ENCODE measurements around the gene KCNQ2. TPM values are rescaled to one million over a fixed set of nuclear protein-coding genes. Genes with fewer than 3 reads are reported as not detected.

KCNQ2 gene
- total RNA-seq, 2 donors from 2014 or later = 0.33 TPM; not detected in 1

DNA sequence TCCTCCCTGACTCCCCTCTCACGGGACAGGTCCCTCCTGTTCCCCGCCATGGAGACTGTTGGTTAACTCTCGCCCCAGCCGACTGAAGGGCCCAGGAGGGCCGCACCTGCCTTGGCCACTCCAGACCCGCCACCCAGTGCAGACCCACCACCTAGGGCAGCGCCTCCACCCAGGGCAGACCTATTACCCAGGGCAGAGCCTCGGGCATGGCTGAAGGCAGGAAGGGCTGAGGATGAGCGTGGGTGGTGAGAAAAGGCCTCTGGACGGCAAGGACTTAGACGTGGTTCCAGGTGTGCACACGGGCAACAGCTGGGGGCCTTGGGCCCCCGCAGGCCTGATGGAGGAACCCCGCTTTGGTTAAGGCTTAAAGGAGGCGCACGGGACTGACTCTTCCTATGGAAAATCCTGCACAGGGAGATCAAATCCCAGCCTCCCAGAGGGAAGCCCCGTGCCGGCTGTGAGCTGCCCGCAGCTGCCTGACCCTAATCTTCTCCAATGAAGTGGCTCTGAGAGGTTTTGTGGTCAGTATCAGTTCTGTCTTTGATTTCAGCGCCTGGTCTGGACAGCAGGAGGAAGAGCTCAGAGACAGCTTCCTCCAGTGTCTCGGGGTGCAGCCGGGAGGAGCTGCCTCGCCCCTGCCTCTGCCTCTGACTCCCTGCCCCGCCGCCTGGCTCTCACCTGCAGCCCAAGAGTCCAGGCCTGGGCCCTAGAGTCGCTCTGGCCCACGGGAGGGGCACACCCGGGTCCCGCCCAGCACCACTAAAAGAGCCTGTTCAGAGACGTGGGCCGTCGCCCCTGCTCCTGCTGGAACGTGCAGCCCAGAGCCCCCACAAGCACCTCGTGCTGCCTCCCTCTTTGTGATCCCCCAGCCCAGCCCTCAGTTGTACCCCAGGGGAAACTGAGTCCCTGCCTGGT is 99.2 kb downstream of the KCNQ2 start:
- Mint-ChIP-seq H3K27ac (peak overlapping the region in 1 of 2 donors; percentile 14), H3K9me3 (no peaks in the 10 kb centered on the region), H3K36me3 (no peaks in the 10 kb centered on the region)
- no peak for DNase-seq (ENCODE audit: low spot score in 2 of 2)
- ATAC-seq = no peak

DNA sequence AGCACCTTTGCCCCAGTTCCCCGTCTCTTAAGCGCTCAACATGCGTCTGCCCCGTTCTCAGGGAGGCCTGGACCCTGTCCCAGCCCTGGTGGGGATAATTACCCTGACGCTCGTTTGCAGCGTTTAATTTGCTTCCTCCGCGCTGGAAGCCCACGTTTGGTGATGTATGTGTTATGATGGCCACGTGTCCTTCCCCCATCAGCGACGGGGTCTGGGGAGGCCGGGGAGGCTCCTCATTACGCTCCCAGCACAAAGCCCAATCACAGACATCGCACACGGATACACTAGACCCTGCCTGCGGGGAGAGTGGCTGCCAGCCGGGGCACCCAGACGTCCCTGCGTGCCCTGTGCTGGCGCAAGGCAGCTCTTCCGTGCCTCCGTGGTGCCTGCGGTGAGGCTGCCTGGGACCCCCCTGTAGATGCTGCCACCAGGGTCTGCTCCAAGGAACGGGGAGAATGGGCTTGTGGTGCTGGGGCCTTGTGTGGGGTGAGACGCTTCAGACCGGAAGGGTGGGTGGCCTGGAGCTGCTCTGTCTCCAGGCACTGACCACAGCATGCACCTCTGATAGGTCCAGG is 101.1 kb downstream of the KCNQ2 start:
- no peaks in the 10 kb centered on the region for H3K36me3 Mint-ChIP-seq
- H3K27ac Mint-ChIP-seq = no peak overlapping the region
- DNase-seq (ENCODE audit: low spot score in 2 of 2) (no peak), ATAC-seq (no peak)
- no peaks in the 10 kb centered on the region for H3K9me3 Mint-ChIP-seq

DNA sequence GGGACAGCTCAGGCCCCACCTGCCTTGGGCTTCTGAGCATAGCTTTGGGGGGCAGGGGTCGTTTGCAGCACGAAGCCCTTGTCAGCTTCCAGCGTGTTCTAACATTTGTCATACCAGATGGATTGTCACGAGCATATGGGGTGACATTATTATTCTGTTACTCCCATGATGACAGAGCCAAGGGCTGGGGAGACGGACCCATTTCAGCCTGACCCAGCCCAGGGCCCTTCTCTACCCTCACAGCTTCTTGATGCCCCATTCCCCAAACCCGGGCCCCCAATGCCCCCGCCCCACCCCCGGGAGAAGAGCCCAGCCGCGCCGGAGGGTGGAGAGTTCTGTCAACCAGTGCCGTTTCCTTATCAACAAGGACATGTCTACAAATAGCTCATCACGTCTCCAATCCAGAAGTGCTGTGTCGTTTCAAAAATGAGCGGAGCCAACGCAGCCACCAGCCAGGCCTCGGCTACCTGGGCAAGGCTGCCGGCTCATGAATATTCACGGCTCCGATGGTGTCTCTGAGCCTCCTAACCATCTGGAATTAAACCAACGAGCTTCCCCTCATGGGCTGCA is 101.8 kb downstream of the KCNQ2 start:
- no peaks in the 10 kb centered on the region for H3K36me3 Mint-ChIP-seq
- H3K27ac Mint-ChIP-seq = no peak overlapping the region
- no peaks in the 10 kb centered on the region for H3K9me3 Mint-ChIP-seq
- ATAC-seq (no peak), DNase-seq (ENCODE audit: low spot score in 2 of 2) (no peak)

DNA sequence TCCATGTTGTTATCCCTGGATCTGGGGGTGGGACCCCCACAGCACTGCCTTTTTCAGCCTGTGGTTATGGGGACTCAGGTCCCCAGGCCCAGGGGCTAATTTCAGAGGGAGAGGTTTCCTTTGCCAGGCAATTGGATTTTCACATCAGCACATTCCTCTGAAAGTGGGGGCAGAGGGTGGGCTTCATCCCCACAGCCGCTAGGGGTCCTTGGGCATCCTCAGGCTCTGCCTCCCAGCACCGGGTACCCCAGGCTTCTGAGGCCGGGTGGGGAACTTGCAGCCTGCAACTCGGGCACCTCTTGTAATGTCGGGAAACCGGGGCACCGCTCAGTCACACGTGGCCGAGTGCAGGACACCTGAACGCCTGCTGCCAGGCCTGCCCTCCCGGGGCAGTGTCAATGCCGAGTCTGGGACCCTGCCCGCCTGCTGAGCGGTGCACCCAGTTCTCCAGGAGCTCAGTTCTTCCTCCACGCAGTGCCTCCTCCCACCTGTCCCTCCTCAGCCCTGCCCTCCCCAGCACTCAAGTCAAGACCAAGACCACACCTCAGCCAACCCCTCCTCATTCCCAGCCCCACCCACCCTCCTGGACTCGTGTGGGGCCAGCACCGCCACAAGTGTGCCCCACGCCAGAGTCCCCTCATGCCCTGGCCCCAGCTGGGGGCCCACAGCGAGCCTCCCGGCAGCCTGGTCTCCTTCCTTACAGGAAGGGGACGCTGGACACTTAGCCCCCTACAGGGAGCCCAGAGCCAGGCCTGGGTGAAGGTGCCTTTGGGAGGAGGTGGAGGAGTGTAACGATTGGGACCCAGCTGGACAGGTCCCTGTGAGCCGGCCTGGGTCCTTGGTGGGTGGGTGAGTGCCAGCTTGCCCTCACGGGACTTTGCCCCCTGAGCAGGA is 102.5 kb downstream of the KCNQ2 start:
- Mint-ChIP-seq H3K27ac (no peak overlapping the region), H3K36me3 (no peaks in the 10 kb centered on the region), H3K9me3 (no peaks in the 10 kb centered on the region)
- ATAC-seq (no peak), DNase-seq (ENCODE audit: low spot score in 2 of 2) (no peak)

DNA sequence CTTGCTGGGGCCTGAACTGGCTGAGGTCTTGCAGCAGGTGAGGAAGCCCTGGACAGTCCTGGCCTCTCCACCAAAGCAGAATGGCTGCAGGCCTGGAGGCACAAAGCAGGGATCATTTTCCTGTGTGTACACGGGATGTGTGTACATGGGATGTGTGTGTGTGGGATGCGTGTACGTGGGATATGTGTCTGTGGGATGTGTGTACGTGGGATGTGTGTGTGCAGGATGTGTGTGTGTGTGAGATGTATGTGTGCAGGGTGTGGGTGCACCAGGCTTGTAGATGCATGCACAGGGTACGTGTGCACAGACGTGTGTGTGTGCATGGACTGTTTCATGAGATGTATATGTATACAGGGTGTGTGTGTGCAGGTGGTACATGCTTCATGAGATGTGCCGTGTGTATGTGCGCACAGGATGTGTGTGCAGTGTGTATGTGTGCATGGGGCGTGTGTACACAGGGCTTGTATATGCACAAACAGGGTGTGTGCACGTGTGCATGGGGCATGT is 103.4 kb downstream of the KCNQ2 start:
- H3K36me3 Mint-ChIP-seq = no peaks in the 10 kb centered on the region
- ATAC-seq = no peak
- no peak overlapping the region for H3K27ac Mint-ChIP-seq
- no peak for DNase-seq (ENCODE audit: low spot score in 2 of 2)
- H3K9me3 Mint-ChIP-seq = no peaks in the 10 kb centered on the region

DNA sequence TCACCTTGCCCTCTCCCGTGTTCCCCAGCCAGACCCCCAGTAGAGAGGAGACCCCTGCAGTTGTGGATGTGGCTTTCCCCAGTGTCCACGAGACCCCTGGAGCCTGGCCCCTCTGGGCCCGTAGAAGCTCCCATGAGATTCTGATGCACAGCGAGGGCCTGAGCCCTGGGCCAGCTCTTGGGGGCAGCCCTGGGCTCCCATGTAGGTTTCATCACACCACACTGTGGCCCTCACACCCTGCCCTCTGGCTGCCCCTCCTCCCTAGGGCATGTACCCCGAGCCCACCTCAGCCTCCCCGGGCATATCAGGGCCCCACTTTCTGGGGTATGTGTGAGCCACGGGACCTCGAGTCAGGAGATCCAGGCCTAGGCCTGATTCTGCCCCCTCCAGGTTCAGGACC is 104.3 kb downstream of the KCNQ2 start:
- Mint-ChIP-seq H3K36me3 (no peaks in the 10 kb centered on the region), H3K27ac (no peak overlapping the region), H3K9me3 (no peaks in the 10 kb centered on the region)
- ATAC-seq (no peak), DNase-seq (ENCODE audit: low spot score in 2 of 2) (no peak)

DNA sequence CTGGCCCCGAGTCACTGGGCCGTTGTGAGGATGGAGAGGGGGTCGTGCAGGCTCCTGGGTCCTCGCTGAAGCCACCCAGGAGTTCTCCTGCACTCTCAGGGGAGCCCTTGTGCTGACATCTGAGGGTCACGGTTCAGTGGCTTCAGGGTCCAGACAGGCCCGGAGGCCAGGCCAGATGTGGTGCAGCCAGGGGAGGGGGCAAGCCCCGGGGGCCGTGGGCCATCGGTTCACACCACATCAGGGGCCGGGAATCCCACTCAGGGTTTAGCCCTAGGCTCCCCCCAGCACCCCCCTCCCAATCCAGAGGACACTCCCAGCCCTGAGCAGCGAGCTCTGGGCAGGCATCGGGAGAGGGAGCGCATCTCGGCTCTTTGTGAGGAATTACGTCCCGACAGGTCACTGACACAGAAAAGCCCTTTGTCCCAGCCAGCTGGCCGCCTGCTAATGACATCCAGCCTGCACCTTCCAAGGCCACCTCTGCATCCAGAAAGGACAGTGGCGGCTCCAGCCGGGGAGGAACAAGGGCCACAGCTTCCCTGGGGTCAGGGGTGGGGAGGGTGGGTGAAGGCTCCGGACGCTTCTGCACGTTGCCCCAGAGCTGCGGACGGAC is 104.9 kb downstream of the KCNQ2 start:
- Mint-ChIP-seq H3K36me3 (no peaks in the 10 kb centered on the region), H3K27ac (no peak overlapping the region), H3K9me3 (no peaks in the 10 kb centered on the region)
- no peak for DNase-seq (ENCODE audit: low spot score in 2 of 2)
- no peak for ATAC-seq

DNA sequence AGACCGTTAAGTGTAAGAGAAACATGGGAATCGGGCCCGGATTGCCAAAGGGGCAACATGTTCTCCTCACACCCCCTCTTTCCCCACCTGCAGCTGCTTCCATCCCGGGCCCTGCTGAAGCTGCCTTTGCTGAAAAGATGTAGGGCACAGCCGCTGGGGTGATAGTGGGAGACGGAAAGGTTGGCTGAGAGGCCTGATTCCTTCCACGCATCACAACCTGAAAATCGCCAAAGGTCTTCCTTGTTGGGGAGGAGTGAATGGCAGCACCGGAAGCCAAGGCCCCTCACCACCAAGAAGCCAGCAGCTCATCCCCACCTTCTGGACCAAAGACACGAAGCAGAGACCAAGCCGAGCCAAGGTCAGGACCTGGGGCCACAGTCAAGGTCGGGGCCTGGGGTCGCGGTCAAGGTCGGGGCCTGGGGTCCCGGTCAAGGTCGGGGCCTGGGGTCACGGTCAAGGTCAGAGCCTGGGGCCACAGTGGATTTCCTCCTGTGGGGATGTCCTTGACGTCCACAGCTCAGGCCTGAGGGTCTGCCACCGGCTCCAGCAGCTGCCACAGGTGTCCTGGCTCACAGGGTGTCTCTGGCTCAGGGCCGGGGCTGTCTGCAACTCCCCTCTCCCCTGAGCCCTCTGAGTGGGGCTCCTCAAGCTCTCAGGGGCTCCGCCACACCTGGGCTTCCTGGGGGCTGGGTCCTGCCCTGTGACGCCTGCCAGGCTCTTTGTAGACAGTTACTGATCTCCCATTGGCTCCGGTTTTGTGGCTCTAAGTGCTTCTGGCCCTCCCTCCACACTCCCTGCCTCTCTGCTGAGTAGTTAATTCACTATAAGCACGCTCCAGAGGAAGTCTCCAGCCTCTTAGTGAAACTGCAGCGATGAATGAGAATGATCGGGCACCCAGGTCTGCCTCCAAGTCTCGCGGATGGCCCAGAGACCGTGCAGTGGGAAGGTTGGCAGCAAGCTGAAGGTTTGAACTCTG is 105.8 kb downstream of the KCNQ2 start:
- no peak for ATAC-seq
- Mint-ChIP-seq H3K27ac (no peak overlapping the region), H3K36me3 (no peaks in the 10 kb centered on the region), H3K9me3 (no peaks in the 10 kb centered on the region)
- DNase-seq (ENCODE audit: low spot score in 2 of 2) = no peak

DNA sequence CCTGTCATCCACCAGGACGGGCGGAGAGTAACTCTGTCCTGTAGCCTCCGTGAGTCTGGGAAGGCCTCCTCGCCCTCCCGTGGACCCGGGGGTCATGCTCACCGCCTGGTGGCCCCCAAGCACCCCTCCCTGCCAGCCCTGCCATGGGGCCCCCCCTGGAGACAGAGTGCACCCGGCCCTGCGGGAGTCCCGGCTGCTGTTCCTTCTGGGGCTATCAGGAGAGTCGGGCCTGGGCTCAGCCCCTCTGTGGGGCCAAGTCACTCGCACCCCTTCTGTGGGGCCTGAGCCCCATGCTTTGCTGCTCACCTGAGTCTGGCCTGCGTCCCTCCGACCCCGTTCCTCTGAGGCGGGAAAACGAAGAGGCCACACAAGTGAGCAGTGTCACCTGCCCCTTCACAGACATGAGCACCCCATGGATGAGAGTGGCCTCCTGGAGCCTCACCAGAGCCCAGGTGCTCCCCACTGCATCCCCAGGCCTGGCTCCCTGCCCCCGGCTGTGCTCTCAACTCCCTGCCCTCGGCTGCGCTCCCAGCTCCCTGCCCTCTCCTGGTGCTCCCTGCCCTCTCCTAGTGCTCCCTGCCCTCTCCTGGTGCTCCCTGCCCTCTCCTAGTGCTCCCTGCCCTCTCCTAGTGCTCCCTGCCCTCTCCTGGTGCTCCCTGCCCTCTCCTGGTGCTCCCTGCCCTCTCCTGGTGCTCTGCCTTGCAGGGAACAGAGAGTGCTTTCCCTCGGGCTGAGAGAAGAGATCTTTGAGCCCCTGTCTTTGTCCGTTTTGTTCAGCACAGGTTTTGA is 106.7 kb downstream of the KCNQ2 start:
- ATAC-seq (no peak), DNase-seq (ENCODE audit: low spot score in 2 of 2) (no peak)
- Mint-ChIP-seq H3K27ac (no peak overlapping the region), H3K36me3 (no peaks in the 10 kb centered on the region), H3K9me3 (no peaks in the 10 kb centered on the region)

DNA sequence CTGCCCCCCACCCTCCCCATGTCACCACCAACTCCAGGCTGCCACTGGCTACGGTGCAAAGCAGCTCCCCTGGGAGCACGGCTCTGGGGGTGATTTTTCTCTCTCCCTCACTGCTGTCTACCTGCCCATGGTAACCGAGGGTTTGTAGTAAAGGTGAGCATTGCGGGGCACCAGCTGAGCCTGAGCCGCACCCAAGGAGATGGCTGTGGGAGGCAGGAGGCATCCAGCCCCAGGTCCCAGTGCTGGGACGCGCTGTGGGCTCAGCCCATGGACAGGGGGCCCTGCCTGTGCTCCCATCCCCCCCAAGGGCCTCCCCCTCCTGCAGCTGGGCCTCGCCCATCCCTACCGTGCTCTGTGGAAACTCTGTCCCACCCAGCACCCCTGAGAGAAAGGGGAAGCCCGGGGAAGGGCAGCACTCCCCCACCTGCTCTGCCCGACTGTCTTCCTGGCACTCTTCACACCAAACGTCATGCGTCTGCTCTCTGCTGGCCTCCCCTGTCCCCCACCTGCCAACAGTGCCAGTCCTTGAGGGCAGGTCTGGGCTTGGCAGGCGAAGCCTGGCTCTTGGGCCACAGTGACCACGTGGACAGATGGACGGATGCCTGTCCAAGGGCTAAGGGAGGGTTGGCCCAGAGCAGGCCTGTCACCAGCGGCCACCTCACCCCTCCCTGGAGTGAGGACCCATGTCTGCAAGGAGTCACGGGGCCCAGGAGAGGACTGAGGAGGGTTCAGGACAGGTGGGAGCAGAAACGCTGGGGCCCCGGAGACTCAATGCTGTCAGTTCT is 107.5 kb downstream of the KCNQ2 start:
- ATAC-seq (no peak), DNase-seq (ENCODE audit: low spot score in 2 of 2) (no peak)
- Mint-ChIP-seq H3K36me3 (no peaks in the 10 kb centered on the region), H3K9me3 (no peaks in the 10 kb centered on the region), H3K27ac (no peak overlapping the region)

DNA sequence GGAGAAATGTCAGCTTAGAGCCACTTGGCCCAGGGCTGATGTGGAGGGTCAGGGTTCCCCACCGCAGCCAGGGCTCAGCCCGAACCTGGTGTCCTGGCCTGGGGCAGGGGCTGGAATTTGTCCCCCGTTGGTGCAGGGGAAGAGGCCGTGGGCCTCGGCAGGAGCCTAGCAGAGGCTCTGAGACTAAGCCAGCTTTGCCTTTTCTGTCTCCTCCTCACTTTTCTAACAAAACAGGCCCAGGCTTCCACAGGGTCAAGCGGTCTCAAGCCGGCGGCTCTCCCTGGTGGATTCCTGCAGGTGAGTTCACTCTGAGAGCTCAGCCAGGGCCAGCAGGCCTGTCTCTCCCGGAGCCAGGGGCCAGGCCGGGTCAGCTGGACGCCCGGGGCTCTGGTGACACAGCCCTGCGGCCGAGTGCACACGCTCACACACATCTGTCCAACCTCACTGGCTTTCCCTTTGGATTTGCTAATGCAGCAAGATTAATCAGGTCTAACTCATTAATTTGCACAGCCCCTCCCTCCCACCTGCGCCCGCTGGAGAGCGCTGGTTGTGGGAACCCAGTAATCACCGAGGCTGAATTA is 108.4 kb downstream of the KCNQ2 start:
- Mint-ChIP-seq H3K36me3 (no peaks in the 10 kb centered on the region), H3K9me3 (no peaks in the 10 kb centered on the region), H3K27ac (no peak overlapping the region)
- DNase-seq (ENCODE audit: low spot score in 2 of 2) (no peak), ATAC-seq (no peak)

DNA sequence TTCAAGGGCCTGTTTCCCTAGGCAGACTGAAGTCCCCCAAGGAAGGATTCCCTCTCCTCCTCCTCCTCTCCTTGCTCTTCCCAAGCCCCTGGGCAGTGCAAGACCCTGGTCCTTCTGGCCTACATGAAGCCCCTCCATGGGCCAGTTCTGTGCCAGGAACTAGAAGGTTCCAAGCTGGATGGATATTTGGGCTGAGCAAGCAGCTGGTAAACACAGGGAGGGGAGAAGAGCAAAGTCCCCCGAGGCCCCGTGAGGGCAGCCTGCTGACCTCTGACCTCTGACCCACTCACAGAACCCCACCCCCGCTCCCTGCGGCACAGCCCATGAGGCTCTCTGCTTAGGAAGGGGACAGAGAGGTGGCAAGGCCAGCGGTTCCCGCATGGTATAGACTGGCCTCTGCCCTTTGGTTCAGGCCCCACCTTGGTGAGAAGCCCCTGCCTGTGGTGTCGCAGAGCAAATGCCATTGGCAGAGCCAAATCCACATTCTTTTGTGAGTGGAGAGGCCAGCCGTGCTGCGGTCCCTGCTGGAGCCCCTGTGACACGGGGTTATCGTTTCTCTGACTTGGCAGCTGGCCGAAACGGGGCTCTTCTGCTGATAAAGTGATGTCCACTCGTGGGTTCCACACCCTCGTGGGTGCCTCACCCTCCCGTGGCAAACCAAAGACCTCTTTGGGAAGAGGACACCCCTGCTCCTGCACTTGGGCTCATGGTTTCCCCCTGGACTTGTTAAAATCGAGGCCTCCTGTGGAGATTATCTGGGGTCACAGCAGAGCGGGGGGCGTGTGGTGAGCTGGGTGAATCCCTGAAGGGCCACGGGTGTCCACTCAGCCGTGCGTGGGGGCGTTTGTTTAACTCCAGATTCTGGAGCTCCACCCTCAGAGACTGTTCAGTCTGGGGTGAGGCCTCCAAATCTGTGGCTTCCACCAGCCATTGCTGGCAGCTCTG is 109.2 kb downstream of the KCNQ2 start:
- Mint-ChIP-seq H3K27ac (no peak overlapping the region), H3K9me3 (no peaks in the 10 kb centered on the region), H3K36me3 (no peaks in the 10 kb centered on the region)
- DNase-seq (ENCODE audit: low spot score in 2 of 2) (no peak), ATAC-seq (no peak)

All from activated naive CD4-positive, alpha-beta T cell treated with anti-CD3 and anti-CD28 coated beads, Interleukin-2, amount 50 U/mL, for 72 hours (primary cell).